ENCODE measurements around the gene TRMT13. TPM values are rescaled to one million over a fixed set of nuclear protein-coding genes. Genes with fewer than 3 reads are reported as not detected.

The TRMT13 gene
- total and polyA plus RNA-seq, 2 of the 13 experiments (the other 11 are each of a cell fraction or from before 2014, with no cell fraction given): 10.0 to 12.4 TPM

DNA sequence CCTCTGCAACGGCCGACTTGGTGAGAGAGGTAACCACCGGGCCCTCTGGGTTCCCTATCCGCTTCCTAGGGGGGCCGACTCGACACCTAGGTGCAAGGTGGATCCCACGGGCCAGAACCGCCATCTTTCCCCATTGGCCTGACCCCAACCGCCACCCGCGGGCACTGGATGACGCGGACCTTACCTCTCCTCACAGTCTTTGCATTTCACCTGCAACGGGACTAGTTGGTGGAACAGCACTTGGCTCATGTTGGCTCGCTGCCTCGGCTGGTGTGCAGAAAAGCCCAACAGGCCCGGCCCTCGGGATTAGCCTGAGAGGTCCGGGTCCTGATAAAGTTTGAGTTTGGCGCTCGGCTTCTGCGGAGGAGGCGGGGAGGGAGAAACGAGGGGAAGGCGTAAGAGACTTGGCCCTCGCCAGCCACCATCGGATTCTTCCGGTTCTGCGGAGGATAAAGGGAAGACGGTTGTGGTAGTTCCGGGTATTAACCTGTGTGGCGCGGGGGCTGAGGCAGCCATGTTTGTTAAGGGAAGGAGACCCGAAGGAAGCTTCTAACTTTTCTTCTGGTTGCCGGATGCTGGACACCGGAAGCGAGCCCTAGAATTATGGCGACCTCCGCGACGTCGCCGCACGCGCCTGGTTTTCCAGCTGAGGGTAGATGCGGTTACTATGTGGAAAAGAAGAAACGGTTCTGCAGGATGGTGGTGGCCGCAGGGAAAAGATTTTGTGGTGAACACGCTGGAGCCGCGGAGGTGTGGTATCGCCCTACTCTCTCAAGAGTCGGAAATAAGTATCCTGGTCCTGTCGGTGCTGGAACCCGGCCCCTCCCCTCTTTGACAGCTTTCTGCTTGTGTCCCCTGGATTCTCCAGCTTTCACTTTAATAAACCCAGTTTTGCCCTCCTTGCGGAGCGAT is at the start of gene TRMT13, which contains the start of gene SASS6 (continued):
- no peak for TF ChIP-seq ZKSCAN5 (CRISPR knock-in tag; IDR thresholded peaks at IDR 0.05)
- TF ChIP-seq ZNF674 (CRISPR knock-in tag; IDR thresholded peaks at IDR 0.05; ENCODE audit: low read depth): no peak
- no peak for TF ChIP-seq MBNL3 (CRISPR knock-in tag; conservative IDR thresholded peaks at IDR 0.05)
- peak; percentile 93 for TF ChIP-seq KDM2A (CRISPR knock-in tag; IDR thresholded peaks at IDR 0.05; ENCODE audit: borderline replicate concordance, low read depth)
- TF ChIP-seq, protein P1, sequence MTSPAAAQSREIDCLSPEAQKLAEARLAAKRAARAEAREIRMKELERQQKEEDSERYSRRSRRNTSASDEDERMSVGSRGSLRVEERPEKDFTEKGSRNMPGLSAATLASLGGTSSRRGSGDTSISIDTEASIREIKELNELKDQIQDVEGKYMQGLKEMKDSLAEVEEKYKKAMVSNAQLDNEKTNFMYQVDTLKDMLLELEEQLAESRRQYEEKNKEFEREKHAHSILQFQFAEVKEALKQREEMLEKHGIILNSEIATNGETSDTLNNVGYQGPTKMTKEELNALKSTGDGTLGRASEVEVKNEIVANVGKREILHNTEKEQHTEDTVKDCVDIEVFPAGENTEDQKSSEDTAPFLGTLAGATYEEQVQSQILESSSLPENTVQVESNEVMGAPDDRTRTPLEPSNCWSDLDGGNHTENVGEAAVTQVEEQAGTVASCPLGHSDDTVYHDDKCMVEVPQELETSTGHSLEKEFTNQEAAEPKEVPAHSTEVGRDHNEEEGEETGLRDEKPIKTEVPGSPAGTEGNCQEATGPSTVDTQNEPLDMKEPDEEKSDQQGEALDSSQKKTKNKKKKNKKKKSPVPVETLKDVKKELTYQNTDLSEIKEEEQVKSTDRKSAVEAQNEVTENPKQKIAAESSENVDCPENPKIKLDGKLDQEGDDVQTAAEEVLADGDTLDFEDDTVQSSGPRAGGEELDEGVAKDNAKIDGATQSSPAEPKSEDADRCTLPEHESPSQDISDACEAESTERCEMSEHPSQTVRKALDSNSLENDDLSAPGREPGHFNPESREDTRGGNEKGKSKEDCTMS (CRISPR knock-in tag; conservative IDR thresholded peaks at IDR 0.05): no peak
- TF ChIP-seq ZXDC (CRISPR knock-in tag; IDR thresholded peaks at IDR 0.05): peak; percentile 76; the same call in 1 of the 2 replicates
- 0 out of 2 replicates have a peak, but pooled peaks have one; percentile 63 for TF ChIP-seq KIAA2018 (CRISPR knock-in tag; IDR thresholded peaks at IDR 0.05; ENCODE audit: borderline replicate concordance)
- TF ChIP-seq ZNF549 (CRISPR knock-in tag; IDR thresholded peaks at IDR 0.05): no peak
- TF ChIP-seq IRX3 (CRISPR knock-in tag; IDR thresholded peaks at IDR 0.05; ENCODE audit: borderline replicate concordance, low read depth): no peak
- TF ChIP-seq GZF1 (CRISPR knock-in tag; IDR thresholded peaks at IDR 0.05): peak; percentile 81; the same call in 1 of the 2 replicates
- no peak for TF ChIP-seq TERF1 (CRISPR knock-in tag; IDR thresholded peaks at IDR 0.05)
- TF ChIP-seq ZNF557 (CRISPR knock-in tag; IDR thresholded peaks at IDR 0.05): no peak; the same call in 1 of the 2 replicates

Data from HepG2 (cell line).